Nephron progenitor cell (in vitro differentiated cells): ENCODE results near the gene G0S2.

Experiments
- DNase-seq: peaks from one replicate; pipeline ENCODE4 v3.0.0; 2021
- H3K27ac Mint-ChIP-seq: 2 replicates; pipeline ENCODE4 v1.8.0; 2021; ENCODE audit warnings: mild to moderate bottlenecking, moderate library complexity, mixed read lengths
- H3K27me3 Mint-ChIP-seq: 2 replicates; pipeline ENCODE4 v1.8.0; 2021; ENCODE audit warnings: mild to moderate bottlenecking, low read depth, mixed read lengths; ENCODE audit not compliant: poor library complexity
- H3K36me3 Mint-ChIP-seq: 2 replicates; pipeline ENCODE4 v1.8.0; 2021; ENCODE audit warnings: low read depth, mixed read lengths
- H3K4me1 Mint-ChIP-seq: 2 replicates; pipeline ENCODE4 v1.8.0; 2021; ENCODE audit warnings: mixed read lengths
- H3K4me3 Mint-ChIP-seq: 2 replicates; pipeline ENCODE4 v1.8.0; 2021; ENCODE audit warnings: mild to moderate bottlenecking, moderate library complexity, mixed read lengths
- H3K9me3 Mint-ChIP-seq: 2 replicates; pipeline ENCODE4 v1.8.0; 2021; ENCODE audit warnings: mild to moderate bottlenecking, moderate library complexity, mixed read lengths
- TF ChIP-seq, protein P1 (sequence below): fragments of 200-600 bp; sonication (generic); IDR thresholded peaks from 2 replicates; pipeline ENCODE4 v1.5.0; 2021; ENCODE audit warnings: antibody characterized with exemption

Gene G0S2, protein sequence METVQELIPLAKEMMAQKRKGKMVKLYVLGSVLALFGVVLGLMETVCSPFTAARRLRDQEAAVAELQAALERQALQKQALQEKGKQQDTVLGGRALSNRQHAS

DNA sequence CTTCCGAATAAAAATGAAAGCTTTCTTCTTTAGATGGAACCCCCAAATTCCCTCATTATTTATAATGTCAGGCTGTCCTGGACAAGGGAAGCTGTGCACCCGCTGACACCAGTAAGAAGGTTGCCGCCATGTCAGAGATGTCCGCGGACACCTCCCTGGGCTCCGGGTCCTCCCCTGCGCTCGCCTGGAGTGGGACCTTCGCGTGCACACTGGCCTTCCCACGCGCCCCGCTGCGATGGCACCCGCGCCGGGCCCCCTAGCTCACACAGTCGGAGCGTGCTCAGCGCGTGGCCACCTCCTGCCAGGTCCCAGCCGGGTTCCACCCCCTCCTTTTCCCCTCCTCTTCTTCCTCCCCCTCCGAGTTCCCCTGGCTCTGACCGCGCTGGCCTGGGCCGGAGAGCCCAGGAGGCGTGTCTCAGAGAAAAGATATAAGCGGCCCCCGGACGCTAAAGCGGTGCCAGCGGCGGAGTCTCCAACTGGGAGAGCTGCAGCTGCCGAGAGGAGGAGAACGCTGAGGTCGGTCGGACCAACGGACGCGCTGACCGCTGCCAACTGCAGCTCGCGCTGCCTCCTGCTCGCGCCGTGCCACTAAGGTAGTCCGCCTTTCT lies at the start of gene G0S2:
TSS of gene G0S2 (plus strand) at position 456 of the 608 bp plus-strand sequence. CDS start 273 bp downstream, outside the sequence.
- peaks cover 38% of the 10 kb centered on the region for H3K4me1 Mint-ChIP-seq
- H3K27ac Mint-ChIP-seq = no peak within 1 kb of the TSS
- peak within 1 kb of the TSS; percentile 85 for H3K4me3 Mint-ChIP-seq
- TF ChIP-seq, protein P1, sequence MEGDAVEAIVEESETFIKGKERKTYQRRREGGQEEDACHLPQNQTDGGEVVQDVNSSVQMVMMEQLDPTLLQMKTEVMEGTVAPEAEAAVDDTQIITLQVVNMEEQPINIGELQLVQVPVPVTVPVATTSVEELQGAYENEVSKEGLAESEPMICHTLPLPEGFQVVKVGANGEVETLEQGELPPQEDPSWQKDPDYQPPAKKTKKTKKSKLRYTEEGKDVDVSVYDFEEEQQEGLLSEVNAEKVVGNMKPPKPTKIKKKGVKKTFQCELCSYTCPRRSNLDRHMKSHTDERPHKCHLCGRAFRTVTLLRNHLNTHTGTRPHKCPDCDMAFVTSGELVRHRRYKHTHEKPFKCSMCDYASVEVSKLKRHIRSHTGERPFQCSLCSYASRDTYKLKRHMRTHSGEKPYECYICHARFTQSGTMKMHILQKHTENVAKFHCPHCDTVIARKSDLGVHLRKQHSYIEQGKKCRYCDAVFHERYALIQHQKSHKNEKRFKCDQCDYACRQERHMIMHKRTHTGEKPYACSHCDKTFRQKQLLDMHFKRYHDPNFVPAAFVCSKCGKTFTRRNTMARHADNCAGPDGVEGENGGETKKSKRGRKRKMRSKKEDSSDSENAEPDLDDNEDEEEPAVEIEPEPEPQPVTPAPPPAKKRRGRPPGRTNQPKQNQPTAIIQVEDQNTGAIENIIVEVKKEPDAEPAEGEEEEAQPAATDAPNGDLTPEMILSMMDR = no peak
- H3K9me3 Mint-ChIP-seq = peaks cover 10% of the 10 kb centered on the region
- peaks cover 96% of the 10 kb centered on the region for H3K27me3 Mint-ChIP-seq
- H3K36me3 Mint-ChIP-seq = peaks cover 20% of the 10 kb centered on the region
- DNase-seq = peak; percentile 63

DNA sequence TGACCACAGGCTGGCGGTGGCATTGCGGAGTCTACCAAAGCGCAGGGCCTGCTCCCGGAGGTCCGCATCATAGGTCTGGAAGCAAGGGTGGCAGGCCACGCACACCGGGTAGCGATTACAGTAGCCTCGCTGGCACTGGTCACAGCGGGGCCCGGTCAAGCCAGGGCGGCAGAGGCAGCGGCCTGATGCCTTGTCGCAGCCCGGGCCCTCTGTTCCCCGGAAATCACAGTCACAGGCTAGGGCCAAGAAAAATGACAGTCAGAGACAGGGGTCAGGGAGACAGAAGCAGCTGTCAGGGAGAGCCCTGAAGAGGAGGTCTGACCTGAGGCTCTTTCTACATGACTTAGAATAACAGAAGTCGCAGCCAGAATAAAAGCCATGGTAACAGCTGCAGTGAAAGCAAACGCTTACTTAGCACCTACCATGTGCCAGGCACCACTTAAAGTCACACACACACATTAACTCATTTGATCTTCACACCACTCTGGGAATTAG lies 49.4 kb upstream of the G0S2 start:
- H3K9me3 Mint-ChIP-seq = no peaks in the 10 kb centered on the region
- H3K4me3 Mint-ChIP-seq = no peak overlapping the region
- no peaks in the 10 kb centered on the region for H3K36me3 Mint-ChIP-seq
- TF ChIP-seq, protein P1 = no peak
- H3K27ac Mint-ChIP-seq = no peak overlapping the region
- no peak for DNase-seq
- H3K27me3 Mint-ChIP-seq = peaks cover 65% of the 10 kb centered on the region
- peaks cover 17% of the 10 kb centered on the region for H3K4me1 Mint-ChIP-seq

DNA sequence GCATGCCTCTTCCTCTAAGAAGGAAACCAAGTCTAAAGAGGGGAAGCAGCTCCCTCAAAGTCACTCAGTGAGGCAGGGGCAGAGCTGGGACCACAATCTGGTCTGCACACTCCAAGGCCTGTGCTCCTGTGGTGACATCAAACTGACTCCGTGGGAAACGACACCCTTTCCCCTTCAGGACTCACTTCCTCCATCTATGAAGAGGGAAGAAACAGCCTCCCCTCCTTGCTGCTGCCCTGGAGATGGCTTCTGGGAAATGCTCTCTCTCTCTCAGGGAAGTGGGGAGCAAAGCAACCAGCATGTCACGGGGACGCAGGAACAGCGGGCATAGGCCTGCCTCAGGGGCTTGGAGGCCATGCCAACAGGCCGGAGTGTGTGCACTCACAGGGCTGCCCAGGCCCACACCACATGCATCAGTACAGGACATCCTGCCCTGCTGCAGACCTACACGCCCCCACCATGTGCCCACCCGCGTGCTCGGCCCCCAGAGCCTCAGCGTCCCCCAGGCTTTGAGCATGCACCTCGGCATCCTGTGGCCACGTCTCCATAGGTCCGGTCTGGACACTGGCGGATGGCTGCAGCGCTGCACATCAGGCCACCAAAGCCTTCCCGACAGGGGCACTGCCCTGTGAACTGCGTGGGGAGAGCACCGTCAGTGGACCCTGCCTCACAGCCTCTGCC lies 48.7 kb upstream of the G0S2 start:
- H3K27me3 Mint-ChIP-seq = peaks cover 71% of the 10 kb centered on the region
- H3K27ac Mint-ChIP-seq = no peak overlapping the region
- no peaks in the 10 kb centered on the region for H3K36me3 Mint-ChIP-seq
- DNase-seq = no peak
- peaks cover 17% of the 10 kb centered on the region for H3K4me1 Mint-ChIP-seq
- TF ChIP-seq, protein P1 = no peak
- no peaks in the 10 kb centered on the region for H3K9me3 Mint-ChIP-seq
- no peak overlapping the region for H3K4me3 Mint-ChIP-seq

DNA sequence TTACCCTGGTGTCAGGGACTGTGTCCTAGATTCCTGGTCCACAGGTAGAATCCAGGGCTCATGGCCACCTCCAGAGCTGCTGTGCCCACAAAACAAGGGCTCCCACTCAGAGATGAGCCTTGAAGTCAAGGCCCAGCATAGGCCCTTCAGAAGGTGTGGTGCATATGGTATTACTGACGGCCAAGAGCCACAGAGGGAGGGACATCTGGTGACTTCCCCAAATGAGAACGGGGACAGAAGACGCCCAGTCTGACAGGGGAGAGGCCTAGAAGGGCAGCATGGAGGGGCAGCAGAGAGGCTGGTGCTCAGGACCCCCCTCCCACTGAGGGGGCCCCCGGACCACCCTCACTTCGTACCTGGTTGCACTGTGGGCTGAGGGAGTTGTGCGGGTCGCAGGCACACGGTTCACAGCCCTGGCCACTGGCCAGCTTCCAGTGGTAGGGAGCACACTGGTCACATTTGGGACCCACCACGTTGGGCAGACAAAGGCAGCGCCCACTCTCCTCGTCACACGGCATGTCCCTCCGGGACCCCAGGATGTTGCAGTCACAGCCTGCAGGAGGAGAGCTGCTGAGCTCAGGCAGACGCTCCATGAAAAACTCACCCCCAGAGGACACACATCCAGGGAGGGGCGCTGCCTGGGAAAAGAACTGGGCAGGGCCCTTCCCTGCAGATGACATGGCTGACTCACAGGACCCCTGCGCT lies 48.0 kb upstream of the G0S2 start:
- Mint-ChIP-seq H3K4me3 (no peak overlapping the region), H3K27me3 (peaks cover 67% of the 10 kb centered on the region), H3K4me1 (peaks cover 17% of the 10 kb centered on the region), H3K27ac (no peak overlapping the region), H3K36me3 (no peaks in the 10 kb centered on the region), H3K9me3 (no peaks in the 10 kb centered on the region)
- TF ChIP-seq, protein P1 = no peak
- no peak for DNase-seq

DNA sequence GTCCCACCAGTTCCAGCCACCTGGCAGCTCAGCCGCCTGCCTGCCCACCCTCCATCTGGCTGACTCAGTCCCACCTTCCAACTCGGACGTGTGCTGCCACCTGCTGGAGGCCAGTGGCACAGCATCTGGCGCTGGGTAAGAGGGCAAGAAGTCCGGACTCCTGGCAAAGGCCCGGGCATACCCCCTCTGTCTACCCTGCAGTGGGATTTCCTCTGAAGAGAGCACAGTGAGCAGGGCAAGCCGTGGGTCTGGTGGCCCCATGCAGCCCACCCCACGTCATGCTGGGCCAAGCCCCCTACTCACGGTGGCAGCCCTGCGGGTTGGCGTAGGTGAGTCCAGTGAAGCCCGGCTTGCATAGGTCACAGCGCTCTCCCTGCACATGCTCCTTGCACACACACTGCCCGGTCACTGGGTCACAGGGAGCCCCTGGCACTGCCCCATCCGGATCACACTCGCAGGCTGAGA lies 47.4 kb upstream of the G0S2 start:
- Mint-ChIP-seq H3K4me3 (no peak overlapping the region), H3K9me3 (no peaks in the 10 kb centered on the region), H3K36me3 (no peaks in the 10 kb centered on the region), H3K4me1 (peaks cover 17% of the 10 kb centered on the region), H3K27me3 (peaks cover 61% of the 10 kb centered on the region), H3K27ac (no peak overlapping the region)
- DNase-seq = peak; percentile 93
- TF ChIP-seq, protein P1 = peak; percentile 98
